Liver (tissue), 9 donors: ENCODE measurements around the gene NRN1. TPM values are rescaled to one million over a fixed set of nuclear protein-coding genes. Genes with fewer than 3 reads are reported as not detected.

Experiments used
- DNase-seq: peaks from one replicate; pipeline ENCODE4 v3.0.0-alpha.2; 2017; ENCODE audit warnings: low spot score
- H3K27ac ChIP-seq, 2 donors: one replicate each; pipeline ENCODE4 v1.7.0; 2013; ENCODE audit warnings: inconsistent platforms in 2 of 2, low read length in 2 of 2, control low read depth in 1 of 2, low read depth in 1 of 2, mild to moderate bottlenecking in 1 of 2
- H3K27me3 ChIP-seq, 4 donors: one replicate each; pipeline versions ENCODE4 v1.6.1 to v1.7.0; 2013; ENCODE audit warnings: low read length in 3 of 4, inconsistent platforms in 1 of 4, mild to moderate bottlenecking in 1 of 4, moderate library complexity in 1 of 4; ENCODE audit not compliant: control insufficient read depth in 4 of 4, insufficient read depth in 4 of 4
- H3K36me3 ChIP-seq, 4 donors: one replicate each; pipeline versions ENCODE4 v1.6.1 to v1.7.0; 2013; ENCODE audit warnings: low read length in 3 of 4, mild to moderate bottlenecking in 3 of 4, low read depth in 1 of 4, moderate library complexity in 1 of 4; ENCODE audit not compliant: control insufficient read depth in 4 of 4, insufficient read depth in 3 of 4
- H3K4me1 ChIP-seq, 4 donors: one replicate each; pipeline versions ENCODE4 v1.6.1 to v1.7.0; 2013; ENCODE audit warnings: low read length in 3 of 4, mild to moderate bottlenecking in 3 of 4, moderate library complexity in 1 of 4; ENCODE audit not compliant: control insufficient read depth in 4 of 4, insufficient read depth in 4 of 4
- H3K4me3 ChIP-seq, 3 donors: one replicate each; pipeline versions ENCODE4 v1.6.1 to v1.7.0; 2013; ENCODE audit warnings: low read length in 3 of 3, control low read depth in 1 of 3, low read depth in 1 of 3, mild to moderate bottlenecking in 1 of 3
- H3K9ac ChIP-seq, 2 donors: one replicate each; pipeline ENCODE4 v1.7.0; 2013; ENCODE audit warnings: low read length in 2 of 2, mild to moderate bottlenecking in 2 of 2, moderate library complexity in 2 of 2, control low read depth in 1 of 2, low read depth in 1 of 2
- H3K9me3 ChIP-seq, 4 donors: one replicate each; pipeline versions ENCODE4 v1.6.1 to v1.7.0; 2013; ENCODE audit warnings: low read length in 3 of 4; ENCODE audit not compliant: control insufficient read depth in 4 of 4
- ATF3 ChIP-seq: IDR thresholded peaks from 2 replicates; pipeline ENCODE4 v1.6.1; 2016; ENCODE audit warnings: antibody characterized with exemption
- CTCF ChIP-seq: fragments of 150-350 bp; IDR thresholded peaks from 2 replicates; pipeline ENCODE4 v1.5.1; 2017; ENCODE audit warnings: improper control_type of control experiment, low read depth, low read length; ENCODE audit not compliant: missing input control
- EGR1 ChIP-seq, 2 donors: IDR thresholded peaks; 2 replicates each; pipeline ENCODE4 v1.6.1; 2016 to 2018; ENCODE audit warnings: antibody characterized with exemption in 2 of 2, low read depth in 2 of 2
- FOXA1 ChIP-seq: IDR thresholded peaks from 2 replicates; pipeline ENCODE4 v1.6.1; 2016; ENCODE audit warnings: antibody characterized with exemption
- FOXA2 ChIP-seq: IDR thresholded peaks from 2 replicates; pipeline ENCODE4 v1.6.1; 2016; ENCODE audit warnings: antibody characterized with exemption
- GABPA ChIP-seq, 2 donors: IDR thresholded peaks in 1 of 2; conservative IDR thresholded peaks in 1 of 2; 2 replicates each; pipeline ENCODE4 v1.6.1; 2016; ENCODE audit warnings: antibody characterized with exemption in 2 of 2, mild to moderate bottlenecking in 1 of 2, moderate library complexity in 1 of 2
- HNF4A ChIP-seq, 2 donors: conservative IDR thresholded peaks; 2 replicates each; pipeline ENCODE4 v1.6.1; 2016; ENCODE audit warnings: antibody characterized with exemption in 2 of 2, mild to moderate bottlenecking in 2 of 2
- HNF4G ChIP-seq: IDR thresholded peaks from 2 replicates; pipeline ENCODE4 v1.6.1; 2016; ENCODE audit warnings: antibody characterized with exemption
- MAX ChIP-seq: IDR thresholded peaks from 2 replicates; pipeline ENCODE4 v1.6.1; 2016; ENCODE audit warnings: antibody characterized with exemption
- RAD21 ChIP-seq, 2 donors: IDR thresholded peaks; 2 replicates each; pipeline ENCODE4 v1.6.1; 2016; ENCODE audit warnings: antibody characterized with exemption in 2 of 2, mild to moderate bottlenecking in 2 of 2
- REST ChIP-seq: IDR thresholded peaks from 2 replicates; pipeline ENCODE4 v1.6.1; 2016; ENCODE audit warnings: antibody characterized with exemption, mild to moderate bottlenecking
- RXRA ChIP-seq, 2 donors: IDR thresholded peaks; 2 replicates each; pipeline ENCODE4 v1.6.1; 2017 to 2018; ENCODE audit warnings: antibody characterized with exemption in 2 of 2, mild to moderate bottlenecking in 1 of 2
- YY1 ChIP-seq: IDR thresholded peaks from 2 replicates; pipeline ENCODE4 v1.6.1; 2016; ENCODE audit warnings: antibody characterized with exemption, mild to moderate bottlenecking
- ZBTB33 ChIP-seq: IDR thresholded peaks from 2 replicates; pipeline ENCODE4 v1.6.1; 2016; ENCODE audit warnings: antibody characterized with exemption
- WGBS: extraction: QIAGEN DNeasy Blood & Tissue Kit; methylation state at CpG from one replicate; pipeline ENCODE4 v1.1.7; 2013; 5-methylcytosine and 5-hydroxymethylcytosine counted together
- polyA plus RNA-seq, 2 donors: library from polyadenylated mRNA; stranded (reverse) in 1 of 2; unstranded in 1 of 2; fragments of 200-250 nt in 1 of 2; fragments of >200 nt in 1 of 2; fragmentation: Nextera tagmentation in 1 of 2; extraction: Ambion mirVana in 1 of 2; gene quantifications; one replicate each; pipeline versions ENCODE4 v1.2.1 to v1.2.3, GENCODE V29; 2013 to 2015
- total RNA-seq, 2 donors: library from RNA; depleted of rRNA; stranded (reverse); fragments of >200 nt; gene quantifications; one replicate each; pipeline ENCODE4 v1.2.3, GENCODE V29; 2014
- donor health status: healthy.
- donor health status: healthy.
- donor health status: healthy.
- donor health status: healthy.
- donor health status: healthy.

NRN1 gene
- total and polyA plus RNA-seq, 4 donors: 1.2 to 2.9 (median 1.6) TPM

GRCh38 chr6:5956939-5957338 is 49.8 kb downstream of the NRN1 start (continued):
- TF ChIP-seq REST: no peak
- no peak for TF ChIP-seq ATF3
- TF ChIP-seq HNF4A (conservative IDR thresholded peaks at IDR 0.05): no peak
- no peak for TF ChIP-seq HNF4G
- TF ChIP-seq FOXA1: no peak
- no peak for TF ChIP-seq MAX

- Histone ChIP-seq H3K4me3 (no peak overlapping the region), H3K4me1 (no peaks in the 10 kb centered on the region), H3K27me3 (peaks cover 0 to 7% (median 0%) of the 10 kb centered on the region in 4 donors), H3K9me3 (no peaks in the 10 kb centered on the region), H3K9ac (no peak overlapping the region), H3K27ac (no peak overlapping the region), H3K36me3 (no peaks in the 10 kb centered on the region)
- DNase-seq: no peak
- WGBS: 61% methylated on average over 5 of the region's 5 CpGs
- TF ChIP-seq ZBTB33 (no peak), RXRA (IDR thresholded peaks at IDR 0.05) (no peak), CTCF (peak; percentile 28), YY1 (no peak), REST (no peak), GABPA (IDR thresholded peaks at IDR 0.05 in 1 of 2, conservative IDR thresholded peaks at IDR 0.05 in 1 of 2) (no peak), FOXA2 (no peak), RAD21 (IDR thresholded peaks at IDR 0.05) (peak; percentile 46 to 62), HNF4A (conservative IDR thresholded peaks at IDR 0.05) (no peak), HNF4G (no peak), EGR1 (IDR thresholded peaks at IDR 0.05; ENCODE audit: low read depth in 2 of 2) (no peak)
Observed at GRCh38 chr6:5950361-5950785, 56.4 kb downstream of the NRN1 start.
